GM12878 (cell line): Measurements from ENCODE around the gene CCDC186. TPM values are rescaled to one million over a fixed set of nuclear protein-coding genes. Genes with fewer than 3 reads are reported as not detected.

Experiments used
- ATAC-seq: fragments of 200-7000 bp; cut with Tn5 transposase; 3 replicates; pipeline ENCODE4 v1.9.1; 2020; ENCODE audit warnings: mild to moderate bottlenecking, moderate library complexity
- BruUV-seq: library from RNA; stranded (reverse); fragments of 400-500 nt; replicated peaks from 2 replicates; lab custom pipeline; 2021; lab: Mats Ljungman, UMichigan
- CTCF ChIA-PET: fragments of 300-600 bp; sonication (Branson Sonifier 250); formaldehyde crosslinking; extraction: SDS; loops from one replicate; lab custom pipeline; 2021; ENCODE audit warnings: inconsistent platforms; lab: Yijun Ruan, JAX
- POLR2A ChIA-PET: fragments of 350-600 bp; formaldehyde crosslinking; extraction: SDS; loops from one replicate; lab custom pipeline; 2021; ENCODE audit warnings: inconsistent platforms; lab: Charles Lee
- RAD21 ChIA-PET: fragments of 300-600 bp; sonication (Branson Sonifier 250); formaldehyde crosslinking; loops from one replicate; lab custom pipeline; 2023; ENCODE audit warnings: antibody characterized with exemption; ENCODE audit not compliant: unreplicated experiment; lab: Charles Lee
- SMC1A ChIA-PET: fragments of 300-600 bp; sonication (Branson Sonifier 250); formaldehyde crosslinking; loops from one replicate; lab custom pipeline; 2023; ENCODE audit not compliant: unreplicated experiment, uncharacterized antibody; lab: Charles Lee
- DNase-seq: peaks from one replicate; pipeline ENCODE4 v3.0.0-alpha.2; 2011; ENCODE audit warnings: low read depth, low spot score
- FAIRE-seq: peaks from 3 replicates; lab custom pipeline; 2011; peaks lifted over from hg19 to GRCh38; lab: Jason Lieb, UNC
- H2AFZ ChIP-seq: 2 replicates; pipeline ENCODE4 v1.6.0; 2011; ENCODE audit warnings: low read depth, low read length, control low read depth; ENCODE audit not compliant: control insufficient read depth
- H3K27ac ChIP-seq: 2 replicates; pipeline ENCODE4 v1.5.1; 2011; ENCODE audit warnings: control low read depth; ENCODE audit not compliant: control insufficient read depth, insufficient read depth
- H3K27me3 ChIP-seq, 2 experiments: replicated peaks in 1 of 2; 2 replicates each; pipeline versions ENCODE4 v1.6.0 to v1.6.1; 2011; ENCODE audit warnings: low read length in 1 of 2; ENCODE audit not compliant: control insufficient read depth in 2 of 2, insufficient read depth in 2 of 2
- H3K36me3 ChIP-seq, 2 experiments: 2 replicates each; pipeline ENCODE4 v1.5.1; 2011; ENCODE audit warnings: low read length in 1 of 2; ENCODE audit not compliant: control insufficient read depth in 2 of 2, insufficient read depth in 2 of 2
- H3K4me1 ChIP-seq: 2 replicates; pipeline ENCODE4 v1.6.1; 2011; ENCODE audit warnings: mild to moderate bottlenecking, low read length, moderate library complexity, mixed read lengths; ENCODE audit not compliant: control insufficient read depth, insufficient read depth
- H3K4me2 ChIP-seq: 2 replicates; pipeline ENCODE4 v1.6.0; 2011; ENCODE audit warnings: control low read depth; ENCODE audit not compliant: control insufficient read depth, insufficient read depth
- H3K4me3 ChIP-seq: fragments of 200-600 bp; sonication (generic); 2 replicates; pipeline ENCODE4 v1.5.1; 2016
- H3K79me2 ChIP-seq: 2 replicates; pipeline ENCODE4 v1.6.0; 2011; ENCODE audit warnings: low read length; ENCODE audit not compliant: control insufficient read depth, insufficient read depth
- H3K9ac ChIP-seq: 2 replicates; pipeline ENCODE4 v1.8.0; 2011; ENCODE audit warnings: low read length, control low read depth, mixed read lengths; ENCODE audit not compliant: control insufficient read depth, insufficient read depth
- H3K9me3 ChIP-seq: replicated peaks from 3 replicates; pipeline ENCODE4 v1.5.1; 2011; ENCODE audit warnings: mild to moderate bottlenecking, low read length; ENCODE audit not compliant: control insufficient read depth, insufficient read depth
- H4K20me1 ChIP-seq: 2 replicates; pipeline ENCODE4 v1.6.0; 2011; ENCODE audit not compliant: control insufficient read depth, insufficient read depth
- ATF3 ChIP-seq: IDR thresholded peaks from 2 replicates; pipeline ENCODE4 v1.6.1; 2011; ENCODE audit warnings: low read depth, mild to moderate bottlenecking, low read length, moderate library complexity, borderline replicate concordance; ENCODE audit errors: extremely low read depth
- ATF7 ChIP-seq: fragments of 450-650 bp; IDR thresholded peaks from 2 replicates; pipeline ENCODE4 v1.6.1; 2016; ENCODE audit warnings: low read depth, mild to moderate bottlenecking
- CEBPZ ChIP-seq: fragments of 150-350 bp; IDR thresholded peaks from 2 replicates; pipeline ENCODE4 v1.6.1; 2016; ENCODE audit warnings: low read depth, low read length
- IKZF2 ChIP-seq, 2 experiments: fragments of 450-650 bp; IDR thresholded peaks; 2 replicates each; pipeline ENCODE4 v1.6.1; 2017; ENCODE audit warnings: mild to moderate bottlenecking in 2 of 2, moderate library complexity in 2 of 2
- MEF2B ChIP-seq: fragments of 450-650 bp; IDR thresholded peaks from 2 replicates; pipeline ENCODE4 v1.6.1; 2018; ENCODE audit warnings: mild to moderate bottlenecking, moderate library complexity; ENCODE audit not compliant: partially characterized antibody, poor library complexity, severe bottlenecking
- NFYB ChIP-seq: IDR thresholded peaks from 2 replicates; pipeline ENCODE4 v1.6.1; 2011; ENCODE audit warnings: low read depth, mild to moderate bottlenecking, low read length, improper control_type of control experiment, moderate library complexity; ENCODE audit not compliant: insufficient read depth
- PAX5 ChIP-seq: IDR thresholded peaks from 2 replicates; pipeline ENCODE4 v1.6.1; 2011; ENCODE audit warnings: low read depth, low read length, borderline replicate concordance
- PKNOX1 ChIP-seq: fragments of 450-650 bp; IDR thresholded peaks from 2 replicates; pipeline ENCODE4 v1.6.1; 2016; ENCODE audit warnings: mild to moderate bottlenecking
- POLR2AphosphoS2 ChIP-seq: IDR thresholded peaks from 2 replicates; pipeline ENCODE4 v1.6.1; 2011; ENCODE audit warnings: low read depth, mild to moderate bottlenecking, low read length, improper control_type of control experiment, moderate library complexity
- RAD21 ChIP-seq: IDR thresholded peaks from 2 replicates; pipeline ENCODE4 v1.6.1; 2011; ENCODE audit warnings: mild to moderate bottlenecking, low read depth, low read length, moderate library complexity; ENCODE audit not compliant: insufficient read depth
- RAD51 ChIP-seq: fragments of 450-650 bp; IDR thresholded peaks from 2 replicates; pipeline ENCODE4 v1.6.1; 2016; ENCODE audit warnings: moderate library complexity, mild to moderate bottlenecking, inconsistent platforms
- SMAD1 ChIP-seq: fragments of 450-650 bp; IDR thresholded peaks from 2 replicates; pipeline ENCODE4 v1.6.1; 2018; ENCODE audit warnings: mild to moderate bottlenecking, low read depth; ENCODE audit not compliant: partially characterized antibody
- STAT1 ChIP-seq: fragments of 450-650 bp; conservative IDR thresholded peaks from 2 replicates; pipeline ENCODE4 v1.6.1; 2014; ENCODE audit warnings: antibody characterized with exemption, mild to moderate bottlenecking
- TCF7 ChIP-seq: IDR thresholded peaks from 2 replicates; pipeline ENCODE4 v1.6.1; 2014; ENCODE audit warnings: antibody characterized with exemption, borderline replicate concordance
- ZZZ3 ChIP-seq: IDR thresholded peaks from 2 replicates; pipeline ENCODE4 v1.6.1; 2011; ENCODE audit warnings: low read depth; ENCODE audit not compliant: control insufficient read depth, insufficient read length
- WGBS: methylation state at CpG from one replicate; pipeline ENCODE4 v1.1.6; 2016; ENCODE audit warnings: low lambda C conversion rate; ENCODE audit not compliant: insufficient replicate concordance, insufficient coverage; ENCODE audit errors: missing lambda C conversion rate; 5-methylcytosine and 5-hydroxymethylcytosine counted together
- in situ Hi-C: fragments of 300-500 bp; cut with MboI; formaldehyde crosslinking; loops from 9 replicates; pipeline ENCODE4 v1.14.3; 2018; ENCODE audit warnings: mixed read lengths
- intact Hi-C: fragments of 100-400 bp; cut with micrococcal nuclease; formaldehyde crosslinking; loops from one replicate; pipeline ENCODE4 v1.14.2; 2022; ENCODE audit not compliant: unreplicated experiment
- polyA plus RNA-seq, 11 experiments: library from polyadenylated mRNA; depleted of rRNA in 4 of 11; unstranded in 6 of 11; stranded (reverse) in 5 of 11; fragments of >200 nt; fragmentation: Nextera tagmentation in 4 of 11; fragmentation: Illumina TruSeq in 1 of 11; extraction: Ambion mirVana in 4 of 11; extraction: Trizol in 1 of 11; gene quantifications; 1 replicate in 1 of 11; 2 replicates in 10 of 11; pipeline versions ENCODE4 v1.2.1 to v1.2.3, GENCODE V29; 2011 to 2016; ENCODE audit warnings: inconsistent platforms in 2 of 11, missing spikeins in 2 of 11, low read depth in 1 of 11
- total RNA-seq, 4 experiments: library from RNA; depleted of rRNA in 3 of 4; stranded (reverse); fragments of >200 nt in 3 of 4; fragmentation: Illumina TruSeq in 1 of 4; extraction: Trizol in 1 of 4; gene quantifications; 2 replicates each; pipeline versions ENCODE4 v1.2.1 to v1.2.3, GENCODE V29; 2013 to 2021
- TF ChIP-seq, protein P1 (sequence below): fragments of 450-650 bp; IDR thresholded peaks from 2 replicates; pipeline ENCODE4 v1.6.1; 2017; ENCODE audit warnings: antibody characterized with exemption, mild to moderate bottlenecking, moderate library complexity

The CCDC186 gene
- total and polyA plus RNA-seq, 10 of the 15 experiments (the other 5 are each of a cell fraction or from before 2014, with no cell fraction given), result 3.5 to 13.1 (median 7.3) TPM

DNA sequence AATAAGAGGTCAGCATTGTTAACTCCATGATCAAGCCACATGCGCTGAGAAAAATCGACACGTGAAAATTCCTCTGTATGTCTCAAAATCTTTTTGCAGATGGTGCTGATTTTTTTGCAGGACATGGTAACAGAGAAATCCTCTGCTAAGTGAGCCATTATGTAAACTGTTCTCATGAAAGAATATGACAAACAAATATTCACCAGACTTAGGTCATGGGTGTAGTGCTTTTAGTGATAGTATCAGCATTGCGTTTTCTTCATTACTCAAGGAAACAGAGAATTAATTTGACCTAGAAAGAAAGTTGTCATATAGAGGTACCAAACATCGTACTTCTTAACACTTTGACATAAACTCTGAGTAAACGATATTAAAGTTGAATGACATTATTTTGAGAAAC lies 95.7 kb downstream of the CCDC186 start:
- ChIA-PET CTCF (interaction anchor here (0.9 to 1.1 kb wide), 3 partner anchors 14 to 229 kb away, joined by 3 to 4 read pairs (median 3); no protein-coding TSS in a partner anchor), POLR2A (interaction anchor here (0.6 to 0.7 kb wide), 3 partner anchors 11 to 119 kb away, joined by 3 to 6 read pairs (median 4); no protein-coding TSS in a partner anchor)
- Histone ChIP-seq H3K27me3 (no peaks in the 10 kb centered on the region), H3K4me3 (no peak overlapping the region), H3K36me3 (no peaks in the 10 kb centered on the region), H2AFZ (no peak overlapping the region)
- 58% methylated on average over 6 of the region's 6 CpGs for WGBS
- in situ Hi-C loops, result no loop called here
- TF ChIP-seq CEBPZ, result no peak
- no peak for TF ChIP-seq STAT1
- no peak for TF ChIP-seq NFYB
- no peak for TF ChIP-seq ZZZ3
- TF ChIP-seq PKNOX1, result no peak
- TF ChIP-seq, protein P1, sequence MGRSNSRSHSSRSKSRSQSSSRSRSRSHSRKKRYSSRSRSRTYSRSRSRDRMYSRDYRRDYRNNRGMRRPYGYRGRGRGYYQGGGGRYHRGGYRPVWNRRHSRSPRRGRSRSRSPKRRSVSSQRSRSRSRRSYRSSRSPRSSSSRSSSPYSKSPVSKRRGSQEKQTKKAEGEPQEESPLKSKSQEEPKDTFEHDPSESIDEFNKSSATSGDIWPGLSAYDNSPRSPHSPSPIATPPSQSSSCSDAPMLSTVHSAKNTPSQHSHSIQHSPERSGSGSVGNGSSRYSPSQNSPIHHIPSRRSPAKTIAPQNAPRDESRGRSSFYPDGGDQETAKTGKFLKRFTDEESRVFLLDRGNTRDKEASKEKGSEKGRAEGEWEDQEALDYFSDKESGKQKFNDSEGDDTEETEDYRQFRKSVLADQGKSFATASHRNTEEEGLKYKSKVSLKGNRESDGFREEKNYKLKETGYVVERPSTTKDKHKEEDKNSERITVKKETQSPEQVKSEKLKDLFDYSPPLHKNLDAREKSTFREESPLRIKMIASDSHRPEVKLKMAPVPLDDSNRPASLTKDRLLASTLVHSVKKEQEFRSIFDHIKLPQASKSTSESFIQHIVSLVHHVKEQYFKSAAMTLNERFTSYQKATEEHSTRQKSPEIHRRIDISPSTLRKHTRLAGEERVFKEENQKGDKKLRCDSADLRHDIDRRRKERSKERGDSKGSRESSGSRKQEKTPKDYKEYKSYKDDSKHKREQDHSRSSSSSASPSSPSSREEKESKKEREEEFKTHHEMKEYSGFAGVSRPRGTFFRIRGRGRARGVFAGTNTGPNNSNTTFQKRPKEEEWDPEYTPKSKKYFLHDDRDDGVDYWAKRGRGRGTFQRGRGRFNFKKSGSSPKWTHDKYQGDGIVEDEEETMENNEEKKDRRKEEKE, result no peak
- no peak for TF ChIP-seq MEF2B
- no peak for TF ChIP-seq TCF7
- TF ChIP-seq ATF3, result no peak
- TF ChIP-seq PAX5, result no peak
- TF ChIP-seq SMAD1, result no peak
- TF ChIP-seq POLR2AphosphoS2, result no peak
- TF ChIP-seq RAD21, result no peak
- no peak for TF ChIP-seq IKZF2 (IDR thresholded peaks at IDR 0.05)
- TF ChIP-seq ATF7, result no peak
- no peak for TF ChIP-seq RAD51
- TF ChIP-seq, all 136 proteins: peak for 0
- no peak overlapping the region for H3K9ac ChIP-seq
- H3K4me1 ChIP-seq, result peaks cover 2% of the 10 kb centered on the region
- H3K9me3 ChIP-seq, result peaks cover 1% of the 10 kb centered on the region; the same call in 1 of the 3 replicates
- H4K20me1 ChIP-seq, result no peaks in the 10 kb centered on the region
- FAIRE-seq, result no peak
- no peak overlapping the region for H3K4me2 ChIP-seq
- ChIA-PET SMC1A (interaction anchor here (1.3 to 2.3 kb wide), 3 partner anchors 54 to 150 kb away, joined by 3 to 7 read pairs (median 6); no protein-coding TSS in a partner anchor), RAD21 (interaction anchor here (0.6 to 1.2 kb wide), 3 partner anchors 23 to 153 kb away, joined by 3 to 5 read pairs (median 4); no protein-coding TSS in a partner anchor)
- intact Hi-C loops, result no loop called here
- no peak overlapping the region for H3K27ac ChIP-seq
- DNase-seq, result no peak
- no peaks in the 10 kb centered on the region for H3K79me2 ChIP-seq
- BruUV-seq, result no TSS peak
- ATAC-seq, result no peak
